ENCODE results near the gene KAT7. TPM values are rescaled to one million over a fixed set of nuclear protein-coding genes. Genes with fewer than 3 reads are reported as not detected.

KAT7 gene
- total RNA-seq, 2 donors from 2014 or later = 191 to 201 TPM

DNA sequence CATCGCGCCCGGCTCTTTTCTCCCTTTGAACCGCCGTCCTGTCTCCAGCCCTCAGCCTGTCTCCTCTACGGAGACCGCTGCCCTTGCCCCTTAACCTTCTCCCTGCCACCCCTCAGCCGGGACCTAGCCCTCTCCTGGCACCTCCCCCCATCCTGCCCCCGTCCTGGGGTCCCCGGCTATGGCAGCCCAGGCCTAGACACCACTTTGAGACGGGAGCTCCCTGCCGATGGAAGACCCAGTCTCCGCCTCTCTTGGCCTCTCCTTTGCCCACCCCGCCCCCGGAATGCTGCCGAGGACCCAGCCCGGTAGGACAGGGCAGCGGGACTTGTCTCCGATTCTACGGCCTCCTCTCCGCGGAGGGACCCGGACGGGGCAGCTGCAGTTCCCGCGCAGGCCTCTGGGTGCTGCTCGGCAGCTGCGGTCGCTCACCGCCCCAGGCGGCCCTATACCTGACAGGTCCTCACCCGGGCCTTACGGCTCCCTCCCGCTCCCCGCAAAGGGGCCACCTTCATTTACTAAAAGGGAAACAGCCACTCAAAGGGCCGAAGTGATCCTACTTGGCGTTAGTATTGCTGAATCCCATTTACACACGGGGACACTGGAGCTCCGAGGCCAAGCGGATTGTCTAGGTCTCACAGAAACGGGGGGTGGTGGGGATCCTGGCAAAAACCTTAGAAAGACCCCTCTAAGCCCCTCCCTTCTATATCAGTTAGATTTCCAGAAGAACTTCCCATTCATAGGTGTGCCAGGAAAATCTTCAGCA is 92.0 kb downstream of the KAT7 start:
- H3K4me3 Mint-ChIP-seq = peak overlapping the region; percentile 79
- no peak overlapping the region for H3K27ac Mint-ChIP-seq
- H3K9me3 ChIP-seq (ENCODE audit: control insufficient read depth, low read length, poor library complexity, severe bottlenecking) = no peaks in the 10 kb centered on the region
- peaks cover 66% of the 10 kb centered on the region for H3K27me3 Mint-ChIP-seq
- no peaks in the 10 kb centered on the region for H3K4me1 Mint-ChIP-seq
- DNase-seq (peak; percentile 52 to 62 (median 62)), ATAC-seq (peak; percentile 98)
- peaks cover 2% of the 10 kb centered on the region for H3K36me3 Mint-ChIP-seq (ENCODE audit: low read depth)

- DNase-seq = no peak
These were observed 92.5 kb downstream of the KAT7 start for GRCh38 chr17:49881054-49881402.

DNA sequence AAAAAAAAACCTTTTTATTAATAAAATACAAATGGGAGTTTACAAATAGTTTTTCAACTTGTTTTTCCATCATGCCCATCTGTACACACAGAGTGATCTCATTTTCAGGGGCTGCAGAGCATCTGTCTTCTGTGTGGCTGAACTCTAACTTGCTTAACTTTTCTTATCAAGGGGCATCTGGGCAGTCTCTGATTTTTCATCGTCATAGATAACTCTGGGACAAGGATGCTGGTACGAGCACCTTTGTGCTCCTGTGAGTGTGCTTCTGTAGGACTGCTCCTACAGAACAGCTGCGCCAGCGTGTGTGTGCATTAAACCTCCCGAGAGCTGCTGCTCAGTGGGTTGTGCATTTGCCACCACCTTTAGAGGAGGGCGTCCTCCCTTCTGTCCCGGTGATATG is 94.0 kb downstream of the KAT7 start:
- Mint-ChIP-seq H3K27ac (peak overlapping the region; percentile 39), H3K4me1 (no peaks in the 10 kb centered on the region), H3K27me3 (peaks cover 70% of the 10 kb centered on the region), H3K36me3 (ENCODE audit: low read depth) (peaks cover 2% of the 10 kb centered on the region), H3K4me3 (no peak overlapping the region)
- no peaks in the 10 kb centered on the region for H3K9me3 ChIP-seq (ENCODE audit: control insufficient read depth, low read length, poor library complexity, severe bottlenecking)
- no peak for ATAC-seq
- no peak for DNase-seq

More at GRCh38 chr17:49881054-49881402, 92.5 kb downstream of the KAT7 start:
- no peaks in the 10 kb centered on the region for H3K9me3 ChIP-seq (ENCODE audit: control insufficient read depth, low read length, poor library complexity, severe bottlenecking)
- Mint-ChIP-seq H3K4me1 (no peaks in the 10 kb centered on the region), H3K27me3 (peaks cover 67% of the 10 kb centered on the region), H3K27ac (no peak overlapping the region), H3K36me3 (ENCODE audit: low read depth) (peaks cover 2% of the 10 kb centered on the region), H3K4me3 (no peak overlapping the region)
- no peak for ATAC-seq

Other genes with a start within 250 kb of the KAT7 start
- not detected for gene NXPH3, start 212.8 kb upstream of the KAT7 start, total RNA-seq
- 10 to 100 TPM; 46.8 to 52.7 TPM for gene SPOP, start 110.6 kb upstream of the KAT7 start, total RNA-seq
- gene SLC35B1, start 80.7 kb upstream of the KAT7 start, total RNA-seq = 10 to 100 TPM; 63.8 to 66.8 TPM
- 10 to 100 TPM; 58.9 to 68.6 TPM for gene FAM117A, start 24.6 kb upstream of the KAT7 start, total RNA-seq
- not detected for gene TAC4, start 59.4 kb downstream of the KAT7 start, total RNA-seq
- under 1 TPM in 1 of 2 donors, not detected in 1; 0.68 TPM for gene DLX4, start 180.5 kb downstream of the KAT7 start, total RNA-seq
- not detected for gene DLX3, start 206.5 kb downstream of the KAT7 start, total RNA-seq